HG03565 (cell line): ENCODE data around the gene LDLRAD4.
A peak's percentile ranks its signal among the peaks of the same experiment; 100 is the strongest.
"Not testable (repeated sequence)": the region's sequence is repeated elsewhere in the genome, so short reads cannot be mapped to it uniquely, and the experiment has no call there.

Experiments
- ATAC-seq: cut with Tn5 transposase; IDR thresholded peaks from one replicate; pipeline ENCODE4 v1.9.1; 2021; ENCODE audit warnings: mild to moderate bottlenecking, moderate library complexity; ENCODE audit not compliant: unreplicated experiment

LDLRAD4 gene

DNA sequence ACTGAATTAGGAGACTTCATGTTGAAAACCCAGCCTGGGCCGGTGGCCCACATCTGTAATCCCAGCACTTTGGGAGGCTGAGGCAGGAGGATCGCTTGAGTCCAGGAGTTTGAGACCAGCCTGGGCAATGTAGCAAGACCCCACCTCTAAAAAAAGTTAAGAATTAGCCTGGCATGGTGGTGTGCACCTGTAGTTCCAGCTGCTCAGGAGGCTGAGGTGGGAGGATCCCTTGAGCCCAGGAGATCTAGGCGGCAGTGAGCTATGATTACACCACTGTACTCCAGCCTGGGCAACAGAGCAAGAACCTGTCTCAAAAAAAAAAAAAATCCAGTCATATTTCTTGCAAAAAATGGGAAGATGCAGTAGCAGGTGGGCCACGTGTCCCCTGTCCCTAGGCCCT is 257.8 kb downstream of the LDLRAD4 start:
- ATAC-seq = not testable (repeated sequence)

- ATAC-seq = no peak
These were observed 258.7 kb downstream of the LDLRAD4 start for GRCh38 chr18:13477147-13477683.

DNA sequence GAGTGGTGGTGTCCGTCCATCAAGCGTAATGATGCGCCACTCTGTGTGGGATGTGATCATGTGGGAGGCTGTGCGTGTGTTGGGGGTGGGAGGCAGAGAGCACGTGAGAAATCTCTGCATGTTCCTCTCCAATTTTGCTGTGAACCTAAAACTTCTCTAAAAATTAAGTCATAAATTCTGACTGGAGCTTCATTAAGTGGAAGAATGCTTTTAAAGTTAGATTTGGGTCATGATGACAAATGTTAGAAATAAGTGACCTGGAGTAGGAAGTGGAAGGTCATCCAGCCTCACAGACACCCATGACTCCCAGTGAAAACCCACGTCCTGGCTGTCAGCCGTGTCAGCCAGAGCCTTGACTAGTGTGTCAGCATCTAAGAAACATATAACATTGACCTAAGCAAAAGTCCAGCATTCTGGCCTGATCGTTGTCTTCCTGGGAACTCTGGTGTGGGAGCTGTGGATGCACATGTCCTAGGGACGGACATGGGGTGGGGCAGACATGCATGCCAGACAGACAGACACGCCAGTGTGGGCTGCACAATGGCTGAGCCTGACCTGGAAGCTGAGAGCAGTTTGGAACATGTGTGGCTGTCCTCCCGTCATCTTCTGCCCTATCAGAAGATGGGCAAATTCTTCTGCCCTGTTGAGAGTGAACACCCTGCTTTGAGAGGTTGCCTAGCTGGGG is 262.2 kb downstream of the LDLRAD4 start:
- ATAC-seq = no peak

- no peak for ATAC-seq
These were observed 262.8 kb downstream of the LDLRAD4 start for GRCh38 chr18:13481331-13481730.

GRCh38 chr18:13481820-13482617 is 263.5 kb downstream of the LDLRAD4 start:
- ATAC-seq = peak; percentile 91

DNA sequence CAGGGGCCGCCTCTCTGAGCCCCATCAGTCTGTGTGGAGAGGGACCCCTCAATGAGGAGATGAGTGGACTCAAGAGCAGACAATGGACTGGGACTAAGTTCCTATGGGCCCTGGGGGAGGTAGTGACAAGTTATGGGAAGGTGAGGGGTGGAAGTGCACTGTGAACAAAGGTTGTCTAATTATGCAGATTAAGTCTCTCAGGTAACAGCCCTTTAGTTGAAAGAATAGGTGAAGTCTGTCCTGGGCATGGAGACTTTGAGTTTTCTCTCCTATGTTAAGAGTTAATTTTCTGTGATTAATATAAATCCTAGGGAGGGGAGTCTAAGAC is 264.0 kb downstream of the LDLRAD4 start:
- no peak for ATAC-seq

DNA sequence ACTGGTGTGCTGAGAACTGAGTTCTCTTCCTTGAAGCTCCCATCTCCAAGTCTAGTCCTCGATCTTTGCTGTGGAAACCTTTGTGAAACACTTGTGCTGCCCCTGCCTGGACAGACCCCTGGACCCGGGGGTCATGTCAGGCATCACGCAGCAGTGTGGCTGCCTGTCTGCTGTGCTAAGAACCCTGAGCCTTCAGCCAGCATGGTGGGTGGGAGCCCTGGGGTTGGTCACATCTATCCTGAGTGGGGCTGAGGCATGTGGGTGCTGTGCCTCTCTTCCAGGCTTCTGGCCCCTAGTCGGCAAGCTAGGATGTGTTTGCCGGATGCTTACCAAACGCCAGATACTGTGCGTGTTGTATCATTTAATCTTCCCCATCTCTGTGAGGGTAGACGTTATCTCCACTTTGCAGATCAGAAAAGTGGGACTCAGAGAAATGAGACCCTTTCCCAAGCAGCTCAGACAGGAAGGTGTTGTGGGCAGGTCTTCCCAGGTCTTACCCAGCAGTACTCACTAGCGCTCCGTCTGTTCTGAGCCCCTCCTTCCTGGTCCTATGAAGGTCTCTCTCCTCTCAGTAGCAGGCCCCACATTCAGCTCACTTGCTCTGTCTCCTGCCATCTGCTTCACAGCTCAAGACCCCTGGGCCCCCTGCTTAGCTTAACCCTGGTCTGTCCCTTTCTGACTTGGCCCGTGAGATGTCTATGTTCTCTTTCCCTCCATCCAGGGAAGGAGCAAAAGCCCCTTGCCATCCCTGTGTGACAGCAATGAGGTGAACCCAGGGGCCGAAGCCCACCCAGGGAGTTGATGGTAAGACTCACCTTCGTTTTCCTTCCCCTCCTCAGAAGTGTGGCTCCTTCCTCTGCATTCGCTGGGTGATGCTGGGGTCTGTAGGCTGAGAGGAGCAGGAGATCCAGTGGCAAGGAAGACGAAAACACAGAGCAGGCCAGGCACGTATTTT is 265.0 kb downstream of the LDLRAD4 start:
- ATAC-seq = no peak

DNA sequence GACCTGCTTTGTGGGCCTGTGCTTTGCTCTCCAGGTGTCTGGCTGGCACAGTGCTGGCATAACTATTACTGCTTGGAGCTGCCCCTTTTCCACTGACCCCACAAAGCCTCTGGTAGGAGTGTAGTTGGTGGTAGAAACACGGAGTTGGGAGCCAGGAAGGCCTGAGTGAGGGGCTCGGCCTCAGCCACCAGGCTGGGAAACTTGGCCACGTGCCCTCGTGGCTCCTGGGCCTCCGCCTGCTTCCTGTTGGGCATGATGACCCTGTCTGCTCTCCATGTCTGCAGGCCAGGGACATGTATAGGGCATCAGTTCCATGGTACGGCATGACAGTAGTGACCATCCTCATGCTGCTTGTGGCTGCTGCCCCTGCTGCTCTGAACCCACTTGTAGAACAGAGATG is 266.6 kb downstream of the LDLRAD4 start:
- no peak for ATAC-seq

- no peak for ATAC-seq
These were observed 267.0 kb downstream of the LDLRAD4 start for GRCh38 chr18:13485604-13486003.

GRCh38 chr18:13486284-13486683 is 267.7 kb downstream of the LDLRAD4 start:
- ATAC-seq = no peak

DNA sequence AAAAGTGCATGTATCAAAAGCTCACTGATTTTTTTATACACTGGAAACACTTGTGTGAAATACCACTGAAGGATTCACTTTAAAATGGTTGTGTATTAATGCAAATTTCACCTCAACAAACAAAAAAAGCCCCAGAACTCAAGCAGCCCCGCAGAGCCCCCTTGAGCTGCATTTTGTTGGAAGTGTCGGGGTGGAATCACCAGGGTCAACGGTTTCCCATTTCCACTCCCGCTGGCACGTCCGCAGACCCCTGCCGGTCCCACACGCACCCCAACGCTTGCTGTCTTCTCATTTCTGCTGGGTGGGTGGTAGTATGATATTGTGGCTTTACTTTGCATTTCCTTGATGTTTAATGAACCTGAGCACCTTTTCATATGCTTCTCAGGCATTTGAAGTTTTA is 268.1 kb downstream of the LDLRAD4 start:
- no peak for ATAC-seq

DNA sequence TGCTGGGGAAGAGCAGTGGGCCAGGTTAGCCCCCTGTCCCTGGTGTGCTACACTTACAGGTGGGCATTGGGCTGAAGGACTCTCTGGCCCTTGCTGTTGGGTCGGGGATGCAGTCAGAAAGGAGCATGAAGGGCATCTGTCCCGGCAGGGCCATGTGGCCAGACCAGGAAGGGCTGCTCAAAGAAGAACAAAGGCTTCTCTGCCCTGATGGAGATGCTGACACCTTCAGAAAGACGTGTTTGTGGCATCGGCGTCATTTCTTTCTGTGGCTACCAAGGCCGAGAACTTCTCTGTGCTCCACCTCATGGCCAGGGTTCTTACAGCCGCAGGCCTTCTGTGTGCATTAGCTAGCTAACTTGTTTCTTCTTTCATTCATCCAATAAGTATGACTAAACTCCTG is 268.7 kb downstream of the LDLRAD4 start:
- no peak for ATAC-seq

DNA sequence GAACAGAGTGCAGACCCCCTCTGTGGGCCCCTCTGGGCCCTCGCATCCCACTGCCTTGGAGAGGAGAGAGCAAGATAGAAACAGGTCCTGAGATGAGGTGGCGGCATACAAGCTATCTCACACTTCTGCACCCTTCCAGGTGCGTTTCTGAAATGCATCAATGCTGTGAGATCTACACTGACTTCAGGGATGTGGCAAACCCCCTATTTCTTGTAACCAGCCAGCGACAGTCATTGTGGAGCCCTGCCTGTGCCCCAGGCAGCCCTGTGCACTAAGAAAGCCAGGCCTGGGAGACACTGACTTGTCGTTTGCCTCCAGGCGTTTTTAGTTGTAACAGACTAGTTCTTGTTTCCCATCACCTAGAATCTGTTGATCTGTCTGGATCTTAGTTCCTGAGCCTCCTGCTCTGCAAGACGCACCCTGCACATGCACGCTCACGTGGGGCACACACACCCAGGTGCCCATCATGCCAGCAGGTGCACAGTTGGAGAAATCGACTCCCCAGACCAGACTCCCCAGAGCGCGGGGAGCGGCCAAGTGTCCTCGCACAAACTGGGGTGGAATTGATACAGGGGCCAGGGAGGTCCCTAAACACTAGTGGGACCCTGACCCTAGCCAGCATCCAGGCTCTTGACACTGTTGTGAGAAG is 269.8 kb downstream of the LDLRAD4 start:
- no peak for ATAC-seq

GRCh38 chr18:13489303-13489702 is 270.7 kb downstream of the LDLRAD4 start:
- ATAC-seq = not testable (repeated sequence)

- ATAC-seq = no peak
These were observed 272.6 kb downstream of the LDLRAD4 start for GRCh38 chr18:13491138-13491537.

- ATAC-seq = no peak
These were observed 273.8 kb downstream of the LDLRAD4 start for GRCh38 chr18:13492314-13492713.

GRCh38 chr18:13493079-13493478 is 274.5 kb downstream of the LDLRAD4 start:
- ATAC-seq = no peak

GRCh38 chr18:13493725-13494124 is 275.2 kb downstream of the LDLRAD4 start:
- ATAC-seq = no peak

DNA sequence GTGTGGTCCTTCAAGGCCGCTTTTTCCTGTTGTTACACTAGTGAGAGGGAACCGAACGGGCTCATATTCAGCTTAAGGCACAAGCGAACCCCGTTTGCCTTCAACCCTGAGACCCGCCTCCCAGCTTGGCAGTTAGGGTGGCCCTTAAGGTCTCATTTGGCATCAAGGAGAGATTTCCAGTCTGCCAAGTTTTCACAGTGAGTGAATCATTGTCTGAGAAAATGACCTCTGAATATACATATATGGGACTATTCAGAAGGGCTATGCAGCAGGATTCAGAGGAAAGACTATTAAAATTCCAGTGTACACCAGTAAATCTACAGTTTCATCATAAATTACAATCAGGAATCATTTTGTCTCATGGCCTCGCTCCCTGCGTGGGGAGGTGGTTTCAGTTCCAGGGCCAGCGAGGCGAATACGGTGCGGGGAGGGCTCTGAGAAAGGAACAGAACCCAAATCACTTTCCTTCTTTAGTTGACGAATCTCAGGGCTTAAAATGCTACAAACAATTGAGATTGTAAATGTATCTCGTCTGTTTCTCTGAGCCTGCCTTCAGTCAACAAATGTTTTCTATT is 276.4 kb downstream of the LDLRAD4 start:
- no peak for ATAC-seq

GRCh38 chr18:13495961-13496360 is 277.4 kb downstream of the LDLRAD4 start:
- ATAC-seq = no peak
